Kidney epithelial cell (primary cell): Measurements from ENCODE around the gene SIGLEC9. TPM values are rescaled to one million over a fixed set of nuclear protein-coding genes. Genes with fewer than 3 reads are reported as not detected.

Experiments used
- DNase-seq: peaks from one replicate; pipeline ENCODE4 v3.0.0-alpha.2; 2010; ENCODE audit warnings: low read depth
- H3K27me3 ChIP-seq: 2 replicates; pipeline ENCODE4 v1.6.0; 2011; ENCODE audit warnings: low read length; ENCODE audit not compliant: control insufficient read depth, insufficient read depth
- H3K36me3 ChIP-seq: 2 replicates; pipeline ENCODE4 v1.5.1; 2011; ENCODE audit warnings: low read length; ENCODE audit not compliant: control insufficient read depth, insufficient read depth
- H3K4me3 ChIP-seq: 2 replicates; pipeline ENCODE4 v1.5.1; 2011; ENCODE audit warnings: low read depth, mild to moderate bottlenecking, control low read depth, low read length
- CTCF ChIP-seq: IDR thresholded peaks from 2 replicates; pipeline ENCODE4 v1.5.1; 2011; ENCODE audit warnings: mild to moderate bottlenecking, moderate library complexity, low read length, control low read depth, inconsistent platforms; ENCODE audit not compliant: insufficient read depth, poor library complexity, severe bottlenecking
- total RNA-seq: library from RNA; depleted of rRNA; stranded (reverse); fragments of >200 nt; gene quantifications from 2 replicates; pipeline ENCODE4 v1.2.3, GENCODE V29; 2015

Gene SIGLEC9
- total RNA-seq, 1 donor from 2014 or later = 0.13 TPM

DNA sequence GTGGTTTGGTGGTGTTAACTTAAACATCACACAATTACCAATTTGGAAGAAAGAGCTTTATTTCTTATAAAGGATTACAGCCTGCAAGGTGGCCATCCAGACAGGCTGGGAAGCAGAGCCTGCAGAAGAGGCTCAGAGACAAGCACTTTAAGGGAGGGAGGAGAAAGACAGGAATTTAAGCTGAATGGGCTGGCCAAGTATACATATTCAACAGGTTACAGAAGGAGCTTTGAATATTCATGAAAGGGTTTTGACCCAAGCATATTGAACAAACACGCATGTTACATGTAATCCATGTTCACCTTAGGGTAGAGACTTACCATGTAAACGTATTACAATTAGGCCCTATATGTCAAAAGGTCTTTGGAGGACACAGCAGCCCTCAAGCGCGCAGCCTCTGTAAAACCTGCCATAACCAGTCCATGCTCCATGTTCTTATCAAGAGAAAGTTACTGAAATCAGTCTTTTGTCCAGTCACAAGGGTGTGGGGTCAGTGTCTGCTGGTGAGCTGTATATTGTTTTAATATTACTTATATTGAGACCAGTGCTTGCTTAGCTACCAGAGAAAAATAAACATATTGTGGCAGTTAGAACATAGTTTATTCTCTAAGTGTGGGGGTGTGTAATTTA, 37.3 kb downstream of the SIGLEC9 start:
- no peak for TF ChIP-seq CTCF
- H3K27me3 ChIP-seq = no peaks in the 10 kb centered on the region
- no peak overlapping the region for H3K4me3 ChIP-seq
- DNase-seq = no peak
- no peaks in the 10 kb centered on the region for H3K36me3 ChIP-seq

DNA sequence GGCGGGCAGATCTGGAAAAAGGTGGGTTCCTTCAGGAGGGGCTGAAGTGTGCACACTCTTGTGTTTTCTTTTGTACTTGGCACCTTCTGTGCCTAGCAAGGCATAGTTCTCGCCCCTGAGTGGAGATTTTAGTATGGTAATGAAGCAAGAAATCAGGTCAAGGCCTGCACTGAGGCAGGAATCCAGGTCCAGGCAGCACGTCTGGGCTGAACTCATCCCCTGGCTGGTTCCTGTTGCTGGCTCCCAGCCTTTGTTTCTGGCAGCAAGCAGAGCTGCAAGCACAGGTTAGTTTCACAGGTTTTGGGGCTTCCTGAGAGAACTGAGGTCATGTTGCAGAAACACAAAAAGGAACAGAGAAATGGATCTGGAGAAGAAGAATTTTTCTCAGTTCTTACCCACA, 38.6 kb downstream of the SIGLEC9 start:
- no peak for DNase-seq
- no peak overlapping the region for H3K4me3 ChIP-seq
- no peaks in the 10 kb centered on the region for H3K27me3 ChIP-seq

DNA sequence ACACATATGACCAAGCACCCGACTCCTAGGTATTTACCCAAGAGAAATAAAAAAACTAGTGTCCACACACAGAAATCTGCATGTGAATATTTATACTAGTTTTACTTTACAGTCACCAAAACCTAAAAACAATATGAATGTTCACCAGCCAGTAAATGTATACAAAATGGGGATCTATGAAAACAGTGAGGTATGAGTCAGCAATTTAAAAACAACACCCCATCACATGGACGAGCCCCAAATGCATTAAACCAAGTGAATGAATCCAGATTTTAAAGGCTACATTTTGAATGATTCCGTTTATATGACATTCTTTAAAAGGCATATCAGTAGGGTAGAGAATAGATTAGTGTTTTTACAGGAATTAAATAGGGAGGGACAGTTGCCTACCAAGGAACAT, 39.5 kb downstream of the SIGLEC9 start:
- DNase-seq = no peak

More for the DNA sequence above, 38.6 kb downstream of the SIGLEC9 start:
- no peak for TF ChIP-seq CTCF
- H3K36me3 ChIP-seq = no peaks in the 10 kb centered on the region

DNA sequence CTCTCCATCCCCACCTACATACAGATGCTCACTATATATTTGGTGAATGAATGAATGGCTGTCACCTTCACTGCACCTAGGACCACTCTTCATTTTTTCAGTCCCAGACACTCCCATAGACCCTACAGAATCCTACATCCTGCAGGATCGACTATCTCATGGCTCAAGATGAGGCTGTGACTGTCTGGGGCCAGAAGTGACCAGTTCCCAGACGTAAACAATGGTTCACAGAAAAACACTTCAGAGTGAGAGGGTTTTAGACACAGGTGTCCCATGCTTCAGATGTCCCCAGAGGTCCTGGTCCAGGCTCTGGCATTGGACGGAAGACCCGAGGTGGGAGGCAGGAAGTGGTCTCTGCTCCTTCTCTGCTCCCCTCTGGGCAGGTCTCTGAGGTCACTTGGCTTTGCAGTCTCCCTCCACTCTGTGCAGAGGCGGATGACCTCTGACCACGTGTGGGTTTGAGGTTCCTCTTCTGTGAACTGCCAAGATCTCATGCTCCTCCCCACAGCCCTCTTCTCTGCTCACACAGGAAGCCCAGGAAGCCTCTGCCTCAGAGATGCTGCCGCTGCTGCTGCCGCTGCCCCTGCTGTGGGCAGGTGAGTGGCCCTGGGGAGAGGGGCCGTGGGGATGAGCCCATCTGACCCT, 42.3 kb downstream of the SIGLEC9 start:
- TF ChIP-seq CTCF = no peak
- Histone ChIP-seq H3K36me3 (no peaks in the 10 kb centered on the region), H3K27me3 (no peaks in the 10 kb centered on the region), H3K4me3 (no peak overlapping the region)
- DNase-seq = no peak

More for the DNA sequence above, 39.5 kb downstream of the SIGLEC9 start:
- no peaks in the 10 kb centered on the region for H3K36me3 ChIP-seq
- no peaks in the 10 kb centered on the region for H3K27me3 ChIP-seq
- H3K4me3 ChIP-seq = no peak overlapping the region
- TF ChIP-seq CTCF = no peak

GRCh38 chr19:51168564-51169282, 44.0 kb downstream of the SIGLEC9 start:
- TF ChIP-seq CTCF = no peak
- Histone ChIP-seq H3K36me3 (no peaks in the 10 kb centered on the region), H3K27me3 (no peaks in the 10 kb centered on the region), H3K4me3 (no peak overlapping the region)
- no peak for DNase-seq
